Mesendoderm (in vitro differentiated cells): ENCODE measurements around the gene CISD3.

ENCODE experiments used
- DNase-seq: peaks from one replicate; pipeline ENCODE4 v3.0.0; 2013
- H2AK5ac ChIP-seq: 2 replicates; pipeline ENCODE4 v1.6.1; 2013; ENCODE audit warnings: low read length, inconsistent platforms
- H2BK120ac ChIP-seq: 2 replicates; pipeline ENCODE4 v1.6.1; 2013; ENCODE audit warnings: low read depth, mild to moderate bottlenecking, low read length, moderate library complexity, mixed read lengths
- H2BK15ac ChIP-seq: replicated peaks from 2 replicates; pipeline ENCODE4 v1.6.1; 2013; ENCODE audit warnings: low read depth, mild to moderate bottlenecking, moderate library complexity
- H2BK5ac ChIP-seq: 2 replicates; pipeline ENCODE4 v1.6.1; 2013; ENCODE audit warnings: low read length, inconsistent platforms
- H3K18ac ChIP-seq: 2 replicates; pipeline ENCODE4 v1.6.1; 2013; ENCODE audit warnings: mild to moderate bottlenecking, low read length, mixed read lengths
- H3K23ac ChIP-seq: one replicate; pipeline ENCODE4 v1.6.1; 2013; ENCODE audit warnings: low read length
- H3K27ac ChIP-seq: 2 replicates; pipeline ENCODE4 v1.5.1; 2013; ENCODE audit warnings: low read depth, mild to moderate bottlenecking, inconsistent platforms, low read length, moderate library complexity
- H3K27me3 ChIP-seq: 2 replicates; pipeline ENCODE4 v1.6.1; 2013; ENCODE audit warnings: low read length, control low read depth, mild to moderate bottlenecking, inconsistent platforms; ENCODE audit not compliant: insufficient read depth, poor library complexity
- H3K36me3 ChIP-seq: 2 replicates; pipeline ENCODE4 v1.6.1; 2013; ENCODE audit warnings: low read length, inconsistent platforms; ENCODE audit not compliant: control insufficient read depth, insufficient read depth
- H3K4ac ChIP-seq: one replicate; pipeline ENCODE4 v1.6.1; 2013; ENCODE audit warnings: low read depth, mild to moderate bottlenecking, low read length, moderate library complexity
- H3K4me1 ChIP-seq: 2 replicates; pipeline ENCODE4 v1.6.1; 2013; ENCODE audit warnings: low read depth, low read length, inconsistent platforms; ENCODE audit not compliant: control insufficient read depth
- H3K4me2 ChIP-seq: 2 replicates; pipeline ENCODE4 v1.6.1; 2013; ENCODE audit warnings: low read length
- H3K4me3 ChIP-seq: 2 replicates; pipeline ENCODE4 v1.5.1; 2013; ENCODE audit warnings: mild to moderate bottlenecking, low read length
- H3K56ac ChIP-seq: one replicate; pipeline ENCODE4 v1.6.1; 2013; ENCODE audit warnings: low read length
- H3K79me1 ChIP-seq: 2 replicates; pipeline ENCODE4 v1.6.1; 2013; ENCODE audit warnings: low read length, inconsistent platforms
- H3K79me2 ChIP-seq: 2 replicates; pipeline ENCODE4 v1.6.1; 2013; ENCODE audit warnings: mild to moderate bottlenecking, low read length; ENCODE audit not compliant: control insufficient read depth, insufficient read depth
- H3K9ac ChIP-seq: 2 replicates; pipeline ENCODE4 v1.6.1; 2013; ENCODE audit warnings: low read length, inconsistent platforms
- H4K5ac ChIP-seq: one replicate; pipeline ENCODE4 v1.6.1; 2013; ENCODE audit warnings: low read length
- H4K8ac ChIP-seq: one replicate; pipeline ENCODE4 v1.6.1; 2013; ENCODE audit warnings: low read depth, mild to moderate bottlenecking, control low read depth, low read length, moderate library complexity
- WGBS: extraction: QIAGEN DNeasy Blood & Tissue Kit; methylation state at CpG from one replicate; pipeline ENCODE4 v1.1.7; 2013; ENCODE audit warnings: low lambda C conversion rate, missing lambda C conversion rate; ENCODE audit not compliant: insufficient coverage; ENCODE audit errors: extremely low coverage; 5-methylcytosine and 5-hydroxymethylcytosine counted together

CISD3 gene

GRCh38 chr17:38729368-38729885 lies 714 bp upstream of the CISD3 start:
- Histone ChIP-seq H2AK5ac (no peak overlapping the region), H3K36me3 (no peaks in the 10 kb centered on the region), H3K27me3 (no peaks in the 10 kb centered on the region), H3K4me2 (peak overlapping the region; percentile 90), H3K18ac (peak overlapping the region; percentile 33), H3K4me1 (peaks cover 3% of the 10 kb centered on the region), H3K23ac (no peak overlapping the region), H3K56ac (peak overlapping the region; percentile 95), H3K27ac (no peak overlapping the region), H3K4me3 (peak overlapping the region; percentile 48), H2BK5ac (no peak overlapping the region), H3K4ac (no peak overlapping the region), H3K9ac (peak overlapping the region; percentile 89), H4K5ac (no peak overlapping the region), H3K79me1 (no peaks in the 10 kb centered on the region), H2BK120ac (no peak overlapping the region), H4K8ac (no peak overlapping the region), H3K79me2 (no peaks in the 10 kb centered on the region), H2BK15ac (no peak overlapping the region)
- no CpG with 5 or more reads among the region's 14 CpGs for WGBS
- no peak for DNase-seq

DNA sequence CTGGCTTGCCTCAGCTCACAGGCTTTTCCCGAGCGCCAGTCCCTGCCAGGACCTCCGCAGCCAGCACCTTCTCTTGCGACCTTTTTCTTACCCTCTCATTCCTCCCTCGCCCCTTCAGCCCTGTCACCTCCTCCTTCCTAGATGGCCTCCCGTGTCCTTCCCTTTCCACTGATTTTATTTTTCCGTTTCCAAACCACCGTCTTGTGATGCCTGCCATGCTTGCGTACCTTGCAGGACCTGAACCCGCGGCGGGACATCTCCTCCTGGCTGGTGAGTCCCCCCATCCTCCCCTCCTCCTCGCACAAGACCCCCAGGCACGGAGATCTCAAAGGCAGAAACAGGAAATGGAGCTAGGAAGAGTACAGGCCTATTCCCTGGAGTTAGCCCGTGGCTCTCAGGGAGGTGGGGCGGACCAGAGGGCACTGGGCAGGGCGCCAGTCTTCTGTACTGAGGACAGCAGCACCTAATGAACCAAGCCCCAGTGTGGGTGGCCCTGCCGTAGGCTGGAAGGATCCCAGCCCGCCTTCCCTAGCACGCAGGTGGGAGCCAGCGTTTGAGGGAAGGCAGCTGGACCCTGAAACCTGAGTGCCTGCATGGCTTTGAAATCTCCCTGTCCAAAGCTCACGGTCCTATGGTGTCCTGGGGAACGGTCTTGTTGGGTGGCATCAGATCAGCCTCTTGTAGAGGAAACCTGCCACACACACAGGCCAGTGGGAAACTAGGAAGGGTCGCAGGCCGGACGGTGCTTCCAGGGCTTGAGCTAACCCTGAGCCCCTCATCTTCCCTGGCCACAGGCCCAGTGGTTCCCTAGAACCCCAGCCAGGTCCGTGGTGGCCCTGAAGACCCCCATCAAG lies 612 bp downstream of the CISD3 start:
- WGBS, result no CpG with 5 or more reads among the region's 27 CpGs
- Histone ChIP-seq H2BK5ac (peak overlapping the region; percentile 59), H3K4me1 (peaks cover 3% of the 10 kb centered on the region), H2BK15ac (no peak overlapping the region), H3K56ac (peak overlapping the region; percentile 97), H3K4me3 (peak overlapping the region; percentile 76), H4K5ac (no peak overlapping the region), H3K79me1 (no peaks in the 10 kb centered on the region), H2BK120ac (no peak overlapping the region), H3K4ac (no peak overlapping the region), H3K23ac (no peak overlapping the region), H4K8ac (no peak overlapping the region), H3K18ac (peak overlapping the region; percentile 1), H3K4me2 (peak overlapping the region; percentile 99), H3K9ac (peak overlapping the region; percentile 93), H3K36me3 (peaks cover 2% of the 10 kb centered on the region), H3K27me3 (no peaks in the 10 kb centered on the region), H3K27ac (peak overlapping the region; percentile 60), H3K79me2 (no peaks in the 10 kb centered on the region), H2AK5ac (no peak overlapping the region)
- DNase-seq, result peak; percentile 78

GRCh38 chr17:38731526-38732294 lies 1.6 kb downstream of the CISD3 start:
- H3K56ac ChIP-seq, result no peak overlapping the region
- H3K27me3 ChIP-seq, result no peaks in the 10 kb centered on the region
- H2AK5ac ChIP-seq, result no peak overlapping the region
- H3K4ac ChIP-seq, result no peak overlapping the region
- no peak overlapping the region for H2BK120ac ChIP-seq
- no peak overlapping the region for H3K4me3 ChIP-seq
- peak overlapping the region; percentile 93 for H3K9ac ChIP-seq
- peaks cover 3% of the 10 kb centered on the region for H3K4me1 ChIP-seq
- H4K5ac ChIP-seq, result no peak overlapping the region
- H2BK5ac ChIP-seq, result no peak overlapping the region
- no peak overlapping the region for H3K18ac ChIP-seq
- no CpG with 5 or more reads among the region's 8 CpGs for WGBS
- H3K36me3 ChIP-seq, result peaks cover 4% of the 10 kb centered on the region
- no peaks in the 10 kb centered on the region for H3K79me1 ChIP-seq
- DNase-seq, result no peak
- no peak overlapping the region for H4K8ac ChIP-seq
- H3K27ac ChIP-seq, result no peak overlapping the region
- H3K79me2 ChIP-seq, result no peaks in the 10 kb centered on the region
- no peak overlapping the region for H3K23ac ChIP-seq
- H3K4me2 ChIP-seq, result no peak overlapping the region
- H2BK15ac ChIP-seq, result no peak overlapping the region

DNA sequence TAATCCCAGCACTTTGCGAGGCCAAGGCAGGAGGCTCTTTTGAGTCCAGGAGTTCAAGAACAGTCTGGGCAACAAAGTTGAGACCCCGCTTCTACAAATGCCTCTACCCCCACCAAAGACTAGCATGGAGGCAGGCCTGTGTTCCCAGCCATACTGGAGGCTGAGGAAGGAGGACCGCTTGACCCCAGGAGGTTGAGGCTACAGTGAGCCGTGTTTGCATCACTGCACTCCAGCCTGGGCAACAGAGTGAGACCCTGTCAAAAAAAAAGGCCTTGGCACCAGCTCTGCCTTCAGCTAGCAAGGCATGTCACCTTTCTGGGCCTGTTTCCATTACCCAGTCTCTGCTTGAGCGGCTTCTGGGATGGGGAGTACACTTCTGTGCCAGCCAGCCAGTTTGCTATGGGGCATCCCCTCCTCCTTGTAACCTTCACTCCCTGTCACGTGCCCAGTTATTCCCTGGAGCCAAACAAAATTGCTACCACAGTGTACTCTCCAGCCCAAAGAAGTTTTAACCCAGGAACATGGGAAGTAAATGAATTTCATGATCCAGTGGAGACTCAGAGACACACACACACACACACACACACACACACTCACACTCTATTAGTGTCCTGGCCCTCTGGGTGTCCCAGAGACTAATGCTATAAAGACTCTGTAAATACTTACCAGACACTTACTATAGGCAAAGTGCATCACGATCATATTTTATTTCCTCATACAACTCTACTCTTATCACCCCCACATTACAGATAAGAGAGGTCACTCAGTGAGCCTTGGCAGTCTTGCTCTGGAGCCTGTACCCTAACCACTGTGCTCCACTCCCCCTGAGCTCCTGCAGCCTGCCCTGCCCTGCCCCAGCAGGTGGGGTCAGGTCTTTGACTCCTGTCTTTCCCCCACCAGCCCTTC lies 2.5 kb downstream of the CISD3 start:
- Histone ChIP-seq H2BK120ac (no peak overlapping the region), H3K79me2 (no peaks in the 10 kb centered on the region), H3K18ac (no peak overlapping the region), H3K56ac (no peak overlapping the region), H2BK5ac (no peak overlapping the region), H3K79me1 (no peaks in the 10 kb centered on the region), H3K4ac (no peak overlapping the region), H3K36me3 (peaks cover 4% of the 10 kb centered on the region), H3K4me3 (no peak overlapping the region), H2BK15ac (no peak overlapping the region), H3K27ac (no peak overlapping the region), H3K9ac (no peak overlapping the region), H3K4me2 (no peak overlapping the region), H3K27me3 (no peaks in the 10 kb centered on the region), H4K8ac (no peak overlapping the region), H2AK5ac (no peak overlapping the region), H4K5ac (no peak overlapping the region), H3K4me1 (peaks cover 3% of the 10 kb centered on the region), H3K23ac (no peak overlapping the region)
- DNase-seq, result no peak
- WGBS, result no CpG with 5 or more reads among the region's 7 CpGs

DNA sequence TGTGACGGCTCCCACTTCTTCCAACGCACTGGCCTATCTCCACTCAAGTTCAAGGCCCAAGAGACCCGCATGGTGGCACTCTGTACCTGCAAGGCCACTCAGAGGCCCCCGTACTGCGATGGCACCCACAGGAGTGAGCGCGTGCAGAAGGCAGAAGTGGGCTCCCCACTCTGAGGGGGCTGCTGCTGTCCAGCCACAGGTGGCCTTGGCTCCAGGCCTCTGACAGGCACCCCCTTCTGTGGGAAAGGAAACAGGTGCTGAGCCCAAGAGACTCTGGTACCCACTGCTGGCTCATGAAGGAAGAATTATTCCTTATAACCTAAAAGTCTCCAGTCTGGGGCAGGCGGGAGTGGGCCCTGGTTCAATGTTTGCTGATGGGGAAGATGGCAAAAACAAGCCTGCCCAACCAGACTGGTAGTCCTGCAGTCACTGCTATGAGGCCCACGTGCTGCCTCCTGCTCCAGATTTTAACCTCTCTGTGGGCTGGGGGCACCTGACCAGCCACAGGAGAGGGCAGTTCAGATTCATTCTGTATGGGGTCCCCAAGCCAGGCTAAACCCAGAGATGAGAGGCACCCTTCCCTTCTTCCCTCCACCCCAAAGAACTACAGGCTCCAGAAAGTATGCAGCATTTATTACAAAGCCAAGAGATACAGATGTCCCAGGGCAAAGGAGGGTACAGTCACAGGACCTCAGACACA lies 3.3 kb downstream of the CISD3 start:
- WGBS, result no CpG with 5 or more reads among the region's 9 CpGs
- H4K5ac ChIP-seq, result no peak overlapping the region
- no peak overlapping the region for H3K4me2 ChIP-seq
- H3K4me3 ChIP-seq, result no peak overlapping the region
- no peak overlapping the region for H2BK15ac ChIP-seq
- H3K4me1 ChIP-seq, result peaks cover 3% of the 10 kb centered on the region
- H3K23ac ChIP-seq, result no peak overlapping the region
- no peak overlapping the region for H3K4ac ChIP-seq
- H3K27ac ChIP-seq, result no peak overlapping the region
- H3K56ac ChIP-seq, result no peak overlapping the region
- H3K79me2 ChIP-seq, result no peaks in the 10 kb centered on the region
- H3K36me3 ChIP-seq, result peaks cover 9% of the 10 kb centered on the region
- H3K18ac ChIP-seq, result no peak overlapping the region
- no peak overlapping the region for H2AK5ac ChIP-seq
- no peak overlapping the region for H2BK5ac ChIP-seq
- no peak overlapping the region for H3K9ac ChIP-seq
- no peak for DNase-seq
- no peak overlapping the region for H4K8ac ChIP-seq
- no peaks in the 10 kb centered on the region for H3K27me3 ChIP-seq
- H3K79me1 ChIP-seq, result no peaks in the 10 kb centered on the region
- H2BK120ac ChIP-seq, result no peak overlapping the region
